HL-60/S4 treated with phorbol 12-myristate 13-acetate at 8.2 ng/mL for 4 days and 3 days (cell line): ENCODE data around the gene TRIM3.
"Not testable (repeated sequence)": the region's sequence is repeated elsewhere in the genome, so short reads cannot be mapped to it uniquely, and the experiment has no call there.

ENCODE experiments used
- in situ Hi-C: fragments of 300-500 bp; cut with MboI; formaldehyde crosslinking; loops from 2 replicates; pipeline ENCODE4 v1.15.0; 2022; ENCODE audit warnings: low sequenced_read_pairs

The TRIM3 gene

GRCh38 chr11:6473451-6474412 lies at the start of gene TRIM3:
TRIM3 (minus strand) TSS chr11:6473941; CDS start chr11:6465695, 8,246 bp downstream.
- in situ Hi-C loops, result no loop called here

GRCh38 chr11:6523253-6523652 lies 49.5 kb upstream of the TRIM3 start:
- in situ Hi-C loops, result no loop called here

- in situ Hi-C loops, result not testable (repeated sequence)
Observed at GRCh38 chr11:6521946-6522345, 48.2 kb upstream of the TRIM3 start.

- in situ Hi-C loops, result no loop called here
Observed at GRCh38 chr11:6520265-6520664, 46.5 kb upstream of the TRIM3 start.

GRCh38 chr11:6516865-6517264 lies 43.1 kb upstream of the TRIM3 start:
- in situ Hi-C loops, result no loop called here

GRCh38 chr11:6505577-6506240 lies 32.0 kb upstream of the TRIM3 start:
- in situ Hi-C loops, result no loop called here

GRCh38 chr11:6504166-6504565 lies 30.4 kb upstream of the TRIM3 start:
- in situ Hi-C loops, result no loop called here

- in situ Hi-C loops, result no loop called here
Observed at GRCh38 chr11:6502382-6502781, 28.6 kb upstream of the TRIM3 start.

GRCh38 chr11:6498544-6498943 lies 24.8 kb upstream of the TRIM3 start:
- in situ Hi-C loops, result no loop called here

- in situ Hi-C loops, result no loop called here
Observed at GRCh38 chr11:6498121-6498520, 24.4 kb upstream of the TRIM3 start.

- in situ Hi-C loops, result no loop called here
Observed at GRCh38 chr11:6497069-6497839, 23.5 kb upstream of the TRIM3 start, which contains the start of gene DNHD1. DNHD1 (plus strand) TSS chr11:6497280; CDS start chr11:6498216, 936 bp downstream.

GRCh38 chr11:6489306-6489705 lies 15.6 kb upstream of the TRIM3 start:
- in situ Hi-C loops, result no loop called here

GRCh38 chr11:6488821-6489220 lies 15.1 kb upstream of the TRIM3 start:
- in situ Hi-C loops, result no loop called here

- in situ Hi-C loops, result no loop called here
Observed at GRCh38 chr11:6488342-6488741, 14.6 kb upstream of the TRIM3 start.

GRCh38 chr11:6486938-6487337 lies 13.2 kb upstream of the TRIM3 start:
- in situ Hi-C loops, result no loop called here

- in situ Hi-C loops, result no loop called here
Observed at GRCh38 chr11:6486256-6486655, 12.5 kb upstream of the TRIM3 start.

GRCh38 chr11:6485661-6486060 lies 11.9 kb upstream of the TRIM3 start:
- in situ Hi-C loops, result no loop called here

- in situ Hi-C loops, result no loop called here
Observed at GRCh38 chr11:6483015-6483414, 9.3 kb upstream of the TRIM3 start.

- in situ Hi-C loops, result no loop called here
Observed at GRCh38 chr11:6482441-6482840, 8.7 kb upstream of the TRIM3 start.

- in situ Hi-C loops, result no loop called here
Observed at GRCh38 chr11:6481924-6482275, 8.2 kb upstream of the TRIM3 start.
